ENCODE measurements around the gene ABHD8.

- TF ChIP-seq POLR2A (IDR thresholded peaks at IDR 0.05) (no peak), CTCF (IDR thresholded peaks at IDR 0.05) (no peak), EP300 (IDR thresholded peaks at IDR 0.05) (no peak), POLR2AphosphoS5 (IDR thresholded peaks at IDR 0.05) (no peak)
Observed at GRCh38 chr19:17323964-17324332, 20.7 kb upstream of the ABHD8 start.

All from suprapubic skin (tissue), 4 donors.